ENCODE data around the gene HIGD1C. TPM values are rescaled to one million over a fixed set of nuclear protein-coding genes. Genes with fewer than 3 reads are reported as not detected.
A peak's percentile ranks its signal among the peaks of the same experiment; 100 is the strongest.

Gene HIGD1C
- total and polyA plus RNA-seq, 2 experiments from 2014 or later, result not detected

DNA sequence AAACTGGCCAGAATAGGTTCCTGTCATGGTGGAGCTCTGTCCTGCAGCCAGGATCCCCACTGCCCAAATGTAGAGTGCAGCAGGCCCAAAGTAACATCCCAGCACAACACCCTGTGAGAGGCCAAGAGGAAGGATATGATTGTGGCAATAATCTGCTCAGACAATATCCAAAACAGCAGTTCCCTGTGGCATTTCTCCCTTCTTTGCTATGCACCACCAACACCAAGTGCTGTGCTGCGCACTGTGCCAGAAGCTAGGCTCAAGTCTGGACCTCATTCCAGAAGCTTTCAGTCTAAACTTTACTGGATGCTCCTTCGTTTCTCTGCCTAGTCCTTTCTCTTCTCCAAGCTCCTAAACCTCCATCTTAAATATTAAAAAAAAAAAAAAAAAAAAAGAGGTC, 40.5 kb downstream of the HIGD1C start:
- H3K27ac ChIP-seq, result no peak overlapping the region
- peak; percentile 26 to 58 for DNase-seq (ENCODE audit: low read depth in 1 of 2, low spot score in 1 of 2)
- no peaks in the 10 kb centered on the region for H3K27me3 ChIP-seq
- no peaks in the 10 kb centered on the region for H3K9me3 ChIP-seq (ENCODE audit: low read depth)
- peaks cover 41% of the 10 kb centered on the region for H3K36me3 ChIP-seq
- no peak overlapping the region for H3K4me3 ChIP-seq
- no peaks in the 10 kb centered on the region for H3K4me1 ChIP-seq (ENCODE audit: low read depth)
- no peak for TF ChIP-seq CTCF (IDR thresholded peaks at IDR 0.05; ENCODE audit: low read depth, low read length)

DNA sequence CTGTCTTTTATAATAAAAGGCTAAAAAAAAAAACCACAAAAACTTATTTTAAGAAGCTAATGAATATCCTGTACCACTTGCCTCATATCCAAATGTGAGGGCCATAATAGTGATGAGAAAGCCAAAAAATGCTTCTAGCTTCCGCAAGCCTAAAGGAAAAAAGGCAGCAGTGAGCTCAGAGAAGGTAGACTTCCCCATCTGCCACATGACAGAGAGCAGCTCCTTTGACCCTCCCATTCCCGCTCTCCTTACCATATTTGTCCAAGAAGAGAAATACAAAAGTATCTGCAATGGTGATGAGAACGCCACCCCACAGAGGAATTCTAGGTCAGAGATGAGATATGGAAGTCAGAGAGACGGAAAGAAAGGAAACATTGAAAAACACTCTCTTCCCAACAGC, 46.7 kb downstream of the HIGD1C start:
- Histone ChIP-seq H3K9me3 (ENCODE audit: low read depth) (no peaks in the 10 kb centered on the region), H3K4me1 (ENCODE audit: low read depth) (no peaks in the 10 kb centered on the region), H3K4me3 (no peak overlapping the region), H3K36me3 (peaks cover 17% of the 10 kb centered on the region), H3K27me3 (no peaks in the 10 kb centered on the region), H3K27ac (peak overlapping the region; percentile 45)
- DNase-seq (ENCODE audit: low read depth in 1 of 2, low spot score in 1 of 2), result no peak
- TF ChIP-seq CTCF (IDR thresholded peaks at IDR 0.05; ENCODE audit: low read depth, low read length), result no peak

DNA sequence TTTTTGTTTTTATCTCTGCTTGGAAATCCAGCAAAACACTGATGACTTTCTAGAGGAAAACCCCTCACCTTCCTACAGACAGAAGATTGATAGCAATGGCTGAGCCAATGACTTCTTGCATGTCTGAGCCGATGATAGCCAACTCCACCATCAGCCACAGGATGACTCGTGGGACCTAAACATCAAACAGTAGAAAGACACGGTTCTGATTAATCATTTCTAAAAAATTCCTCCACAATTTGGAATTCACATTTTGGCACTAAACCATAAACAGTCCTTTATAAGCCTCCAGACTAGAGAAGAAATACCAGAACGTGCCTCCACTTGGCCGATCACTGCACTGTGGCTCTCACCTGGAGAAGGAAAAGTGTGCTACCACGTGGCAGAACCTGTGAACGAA, 47.9 kb downstream of the HIGD1C start:
- DNase-seq (ENCODE audit: low read depth in 1 of 2, low spot score in 1 of 2), result no peak

GRCh38 chr12:51001799-51002198, 49.5 kb downstream of the HIGD1C start:
- Histone ChIP-seq H3K9me3 (ENCODE audit: low read depth) (no peaks in the 10 kb centered on the region), H3K4me1 (ENCODE audit: low read depth) (no peaks in the 10 kb centered on the region), H3K27me3 (no peaks in the 10 kb centered on the region), H3K27ac (no peak overlapping the region), H3K36me3 (peaks cover 13% of the 10 kb centered on the region), H3K4me3 (no peak overlapping the region)
- no peak for TF ChIP-seq CTCF (IDR thresholded peaks at IDR 0.05; ENCODE audit: low read depth, low read length)
- no peak for DNase-seq (ENCODE audit: low read depth in 1 of 2, low spot score in 1 of 2)

More for the DNA sequence above, 47.9 kb downstream of the HIGD1C start:
- Histone ChIP-seq H3K4me3 (no peak overlapping the region), H3K9me3 (ENCODE audit: low read depth) (no peaks in the 10 kb centered on the region), H3K4me1 (ENCODE audit: low read depth) (no peaks in the 10 kb centered on the region), H3K27ac (no peak overlapping the region), H3K36me3 (peaks cover 19% of the 10 kb centered on the region), H3K27me3 (no peaks in the 10 kb centered on the region)
- no peak for TF ChIP-seq CTCF (IDR thresholded peaks at IDR 0.05; ENCODE audit: low read depth, low read length)

- Histone ChIP-seq H3K4me1 (ENCODE audit: low read depth) (no peaks in the 10 kb centered on the region), H3K27me3 (no peaks in the 10 kb centered on the region), H3K9me3 (ENCODE audit: low read depth) (no peaks in the 10 kb centered on the region), H3K36me3 (peaks cover 27% of the 10 kb centered on the region), H3K27ac (peak overlapping the region; percentile 4), H3K4me3 (no peak overlapping the region)
- no peak for DNase-seq (ENCODE audit: low read depth in 1 of 2, low spot score in 1 of 2)
- no peak for TF ChIP-seq CTCF (IDR thresholded peaks at IDR 0.05; ENCODE audit: low read depth, low read length)
Measured at GRCh38 chr12:51004504-51004903, 52.2 kb downstream of the HIGD1C start.

DNA sequence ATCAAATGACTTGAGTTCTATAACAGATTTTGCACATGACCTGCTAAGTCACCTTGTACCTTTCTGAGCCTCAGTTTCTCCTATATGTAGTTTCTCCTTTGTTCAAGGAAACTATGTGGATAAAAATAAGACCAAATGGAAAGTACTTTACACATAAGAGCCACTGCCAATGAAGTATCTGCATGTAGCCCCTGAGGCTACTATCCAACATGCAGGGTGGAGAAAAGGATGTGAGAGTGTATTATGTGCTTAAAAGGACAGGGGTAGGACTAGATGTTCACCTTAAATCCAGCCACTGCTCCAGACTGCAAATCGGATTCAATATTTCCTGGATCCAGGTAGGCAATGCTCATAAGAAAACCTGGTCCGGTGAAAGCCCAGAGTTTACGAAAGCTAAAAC, 52.7 kb downstream of the HIGD1C start:
- H3K27me3 ChIP-seq, result no peaks in the 10 kb centered on the region
- no peak for TF ChIP-seq CTCF (IDR thresholded peaks at IDR 0.05; ENCODE audit: low read depth, low read length)
- peak overlapping the region; percentile 4 for H3K27ac ChIP-seq
- peaks cover 25% of the 10 kb centered on the region for H3K36me3 ChIP-seq
- H3K4me3 ChIP-seq, result no peak overlapping the region
- H3K4me1 ChIP-seq (ENCODE audit: low read depth), result no peaks in the 10 kb centered on the region
- no peak for DNase-seq (ENCODE audit: low read depth in 1 of 2, low spot score in 1 of 2)
- no peaks in the 10 kb centered on the region for H3K9me3 ChIP-seq (ENCODE audit: low read depth)

Measured in cardiac muscle cell (in vitro differentiated cells and primary cell).